Measurements from ENCODE around the gene SPTA1.

Gene SPTA1

DNA sequence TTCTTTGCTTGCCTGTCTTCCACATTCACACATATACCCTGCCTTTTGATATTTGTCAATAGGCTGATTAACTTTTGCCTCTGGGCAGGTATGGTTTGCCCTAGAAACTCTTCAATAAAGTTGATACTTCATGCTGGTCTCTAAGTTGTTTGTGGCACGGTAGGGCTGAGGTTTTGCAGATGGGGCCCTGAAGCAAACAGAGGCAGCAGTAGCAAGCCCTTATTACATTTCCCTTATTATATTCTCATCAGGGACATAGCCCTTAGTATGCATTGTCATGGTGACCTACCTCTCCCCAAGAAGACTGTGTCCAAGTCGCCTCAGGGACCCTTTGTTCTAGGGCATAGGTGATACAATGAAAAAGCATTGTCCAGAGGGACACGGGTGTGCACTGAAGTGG lies 116.0 kb downstream of the SPTA1 start, which contains the start of gene OR6P1:
Gene OR6P1 (minus strand): TSS at position 101 of the 400 bp plus-strand sequence. CDS start 6,976 bp downstream, outside the sequence.
- DNase-seq (ENCODE audit: low read depth) = no peak

DNA sequence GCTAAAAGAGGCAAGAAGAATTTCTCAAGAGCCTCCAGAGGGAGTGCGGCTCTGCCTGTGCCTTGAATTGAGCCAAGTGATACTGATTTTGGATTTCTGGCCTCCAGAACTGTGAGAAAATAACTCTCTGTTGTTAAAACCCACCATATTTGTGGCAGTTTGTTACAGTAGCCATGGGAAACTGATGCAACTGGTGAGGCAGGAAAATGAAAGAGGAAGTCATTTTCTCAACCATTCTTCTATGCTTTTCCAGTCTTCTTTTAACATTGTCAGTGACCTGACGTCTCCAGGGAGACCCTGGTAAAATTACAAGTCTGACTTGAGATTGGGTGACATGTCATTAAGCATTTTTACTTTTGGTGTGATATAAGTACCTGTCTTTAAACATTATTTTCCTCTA lies 121.9 kb downstream of the SPTA1 start:
- no peak for DNase-seq (ENCODE audit: low read depth)

DNA sequence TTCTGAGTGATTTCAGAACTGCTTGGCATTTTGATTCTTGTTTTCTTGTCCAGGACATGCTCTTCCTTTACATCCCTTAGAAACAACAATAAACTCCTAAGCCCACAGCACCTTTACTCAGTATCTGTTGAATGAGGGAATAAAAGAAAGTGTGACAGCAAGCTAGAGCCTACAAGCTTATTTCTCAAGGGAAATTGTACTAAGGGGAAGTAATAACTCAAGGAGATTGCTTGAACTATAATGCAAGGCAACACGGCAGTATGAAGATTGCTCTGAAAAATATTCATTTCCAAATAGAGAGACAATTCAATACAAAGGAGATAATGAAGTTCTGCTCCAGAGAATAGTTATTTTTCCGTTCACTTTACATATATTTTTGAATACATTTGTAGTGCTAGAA lies 122.7 kb downstream of the SPTA1 start:
- no peak for DNase-seq (ENCODE audit: low read depth)
